Right cardiac atrium (tissue), 5 donors: ENCODE measurements around the gene C19orf47. TPM values are rescaled to one million over a fixed set of nuclear protein-coding genes. Genes with fewer than 3 reads are reported as not detected.

Experiments
- ATAC-seq, 2 donors: fragments of 200-7000 bp; cut with Tn5 transposase; one replicate each; pipeline versions ENCODE4 v1.8.0 to v1.9.1; 2020; ENCODE audit warnings: moderate library complexity in 2 of 2, mild to moderate bottlenecking in 1 of 2
- DNase-seq, 3 donors: peaks; one replicate each; pipeline ENCODE4 v3.0.0-alpha.2; 2020
- H3K27ac ChIP-seq: one replicate; pipeline ENCODE4 v1.5.1; 2013; ENCODE audit warnings: mild to moderate bottlenecking, low read length, control low read depth, moderate library complexity
- H3K27me3 ChIP-seq: one replicate; pipeline ENCODE4 v1.6.1; 2013; ENCODE audit not compliant: control insufficient read depth, insufficient read depth
- H3K4me1 ChIP-seq: one replicate; pipeline ENCODE4 v1.6.1; 2013; ENCODE audit warnings: low read length; ENCODE audit not compliant: control insufficient read depth, insufficient read depth
- H3K4me3 ChIP-seq: one replicate; pipeline ENCODE4 v1.5.1; 2013; ENCODE audit warnings: low read length, control low read depth
- H3K9me3 ChIP-seq: one replicate; pipeline ENCODE4 v1.6.1; 2013; ENCODE audit warnings: low read length; ENCODE audit not compliant: control insufficient read depth
- WGBS: extraction: QIAGEN DNeasy Blood & Tissue Kit; methylation state at CpG from one replicate; pipeline ENCODE4 v1.1.7; 2013; 5-methylcytosine and 5-hydroxymethylcytosine counted together
- intact Hi-C, 4 donors: fragments of 100-400 bp; cut with DNase I; formaldehyde crosslinking; loops; one replicate each; pipeline versions ENCODE4 v1.11.0 to v1.14.0; 2022 to 2023
- polyA plus RNA-seq: library from polyadenylated mRNA; stranded (reverse); fragments of 200-250 nt; gene quantifications from one replicate; pipeline ENCODE4 v1.2.3, GENCODE V29; 2013
- total RNA-seq, 4 donors: library from RNA; stranded (reverse); fragmentation: NEBNext Ultra II Directional; extraction: Animal tissue kit (Norgen Biotek cat#: 25700); gene quantifications; one replicate each; pipeline ENCODE4 v1.2.1, GENCODE V29; 2021
- donor health status: healthy with polysubstance abuse.
- donor health status: DM: no; HTN: yes; CAD: no.
- donor health status: DM: no; HTN: no; CAD: no.
- donor health status: DM: no; HTN: yes; CAD: no; lungs with severe emphysema.
- donor health status: DM: yes; HTN: yes; CAD: no.

Gene C19orf47
- total and polyA plus RNA-seq, 5 donors = 116 to 194 (median 158) TPM

DNA sequence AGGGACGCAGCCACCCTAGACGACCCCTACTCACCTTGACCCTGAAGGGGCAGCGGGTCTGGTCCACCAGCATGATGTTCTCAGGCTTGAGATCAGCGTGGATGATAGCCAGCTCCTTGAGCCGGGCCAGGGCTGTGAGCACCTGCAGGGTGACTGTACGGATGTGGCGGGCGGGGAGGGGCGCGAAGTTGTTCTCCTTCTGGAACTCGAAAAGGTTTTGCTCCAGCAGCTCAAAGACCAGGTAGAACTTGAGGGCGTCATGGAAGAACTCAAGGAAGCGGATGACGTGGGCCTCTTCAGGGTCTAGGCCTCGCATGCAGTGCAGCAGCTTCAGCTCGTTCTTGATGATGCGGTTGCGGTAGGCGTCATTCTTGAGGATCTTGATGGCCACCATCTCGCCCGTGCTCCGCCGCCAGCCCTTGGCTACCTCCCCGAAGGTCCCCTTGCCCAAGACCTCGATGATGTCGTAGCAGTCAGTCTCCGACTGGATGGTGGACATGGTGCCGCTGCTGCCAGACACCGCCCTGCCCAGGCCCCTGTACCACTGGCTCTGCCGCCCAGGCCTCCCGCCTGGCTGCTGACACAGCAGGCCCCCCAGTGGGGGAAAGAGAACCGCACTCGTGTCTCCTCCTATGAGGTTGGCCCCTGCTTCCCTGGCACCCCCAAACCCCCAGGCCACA, 41.3 kb upstream of the C19orf47 start:
- no peaks in the 10 kb centered on the region for H3K27me3 ChIP-seq
- H3K9me3 ChIP-seq = no peaks in the 10 kb centered on the region
- 95% methylated on average over 33 of the region's 33 CpGs for WGBS
- DNase-seq (peak in 1 of 3 donors; percentile 50), ATAC-seq (no peak)
- no peak overlapping the region for H3K4me3 ChIP-seq
- H3K4me1 ChIP-seq = no peaks in the 10 kb centered on the region
- H3K27ac ChIP-seq = no peak overlapping the region
- intact Hi-C loops = no loop called here

- no peak for ATAC-seq
- Histone ChIP-seq H3K4me1 (no peaks in the 10 kb centered on the region), H3K27me3 (no peaks in the 10 kb centered on the region), H3K9me3 (no peaks in the 10 kb centered on the region), H3K4me3 (no peak overlapping the region), H3K27ac (no peak overlapping the region)
- intact Hi-C loops = no loop called here
- 77% methylated on average over 3 of the region's 3 CpGs for WGBS
- DNase-seq = no peak
Observed at GRCh38 chr19:40388481-40388880, 40.3 kb upstream of the C19orf47 start.

DNA sequence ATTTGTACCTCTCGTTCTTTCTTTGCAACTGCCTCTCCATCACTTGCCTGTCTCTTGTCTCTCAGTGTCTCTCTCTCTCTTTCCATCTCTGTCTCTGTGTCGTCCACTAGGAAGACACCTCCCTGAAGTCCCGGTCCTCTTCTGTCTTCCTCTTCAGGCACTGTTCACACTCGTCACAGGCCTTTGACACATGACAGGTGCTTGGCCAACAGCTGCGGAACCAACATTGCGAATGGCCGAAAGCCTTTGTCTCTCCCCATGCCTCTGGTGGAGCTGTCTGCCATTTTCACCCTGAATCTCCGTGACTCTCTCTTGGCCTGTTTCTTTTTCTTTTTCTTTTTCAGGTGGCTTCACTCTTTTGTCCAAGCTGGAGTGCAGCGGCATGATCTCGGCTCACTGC, 39.0 kb upstream of the C19orf47 start:
- DNase-seq (no peak), ATAC-seq (no peak)
- H3K4me1 ChIP-seq = no peaks in the 10 kb centered on the region
- H3K27me3 ChIP-seq = no peaks in the 10 kb centered on the region
- 90% methylated on average over 10 of the region's 10 CpGs for WGBS
- H3K4me3 ChIP-seq = no peak overlapping the region
- no peak overlapping the region for H3K27ac ChIP-seq
- intact Hi-C loops = no loop called here
- no peaks in the 10 kb centered on the region for H3K9me3 ChIP-seq

- Histone ChIP-seq H3K4me1 (no peaks in the 10 kb centered on the region), H3K4me3 (no peak overlapping the region), H3K9me3 (no peaks in the 10 kb centered on the region), H3K27me3 (no peaks in the 10 kb centered on the region), H3K27ac (no peak overlapping the region)
- ATAC-seq (no peak), DNase-seq (peak in 1 of 3 donors; percentile 28)
- 85% methylated on average over 28 of the region's 28 CpGs for WGBS
- intact Hi-C loops = no loop called here
Observed at GRCh38 chr19:40383668-40384248, 35.6 kb upstream of the C19orf47 start.

DNA sequence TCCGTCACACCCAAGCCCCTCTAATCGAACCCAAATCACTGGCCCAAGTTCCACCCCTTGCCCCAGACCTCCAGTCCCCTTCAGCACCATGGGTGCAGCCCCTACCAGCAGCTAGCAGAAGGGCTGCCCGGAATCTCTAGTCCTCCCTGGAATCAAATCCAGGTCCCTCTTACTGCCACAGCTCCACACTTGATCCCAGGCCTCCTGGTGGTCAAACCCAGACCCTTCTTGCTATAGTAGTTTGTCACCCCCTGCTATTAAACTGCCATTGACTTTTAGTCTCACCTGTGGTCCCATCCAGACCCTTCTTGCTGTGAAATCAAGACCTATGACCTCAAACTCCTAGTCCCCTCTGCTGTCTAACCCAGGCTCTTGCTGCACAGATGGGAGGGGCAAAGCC, 33.1 kb upstream of the C19orf47 start:
- H3K4me1 ChIP-seq = no peaks in the 10 kb centered on the region
- H3K4me3 ChIP-seq = no peak overlapping the region
- 77% methylated on average over 3 of the region's 3 CpGs for WGBS

DNA sequence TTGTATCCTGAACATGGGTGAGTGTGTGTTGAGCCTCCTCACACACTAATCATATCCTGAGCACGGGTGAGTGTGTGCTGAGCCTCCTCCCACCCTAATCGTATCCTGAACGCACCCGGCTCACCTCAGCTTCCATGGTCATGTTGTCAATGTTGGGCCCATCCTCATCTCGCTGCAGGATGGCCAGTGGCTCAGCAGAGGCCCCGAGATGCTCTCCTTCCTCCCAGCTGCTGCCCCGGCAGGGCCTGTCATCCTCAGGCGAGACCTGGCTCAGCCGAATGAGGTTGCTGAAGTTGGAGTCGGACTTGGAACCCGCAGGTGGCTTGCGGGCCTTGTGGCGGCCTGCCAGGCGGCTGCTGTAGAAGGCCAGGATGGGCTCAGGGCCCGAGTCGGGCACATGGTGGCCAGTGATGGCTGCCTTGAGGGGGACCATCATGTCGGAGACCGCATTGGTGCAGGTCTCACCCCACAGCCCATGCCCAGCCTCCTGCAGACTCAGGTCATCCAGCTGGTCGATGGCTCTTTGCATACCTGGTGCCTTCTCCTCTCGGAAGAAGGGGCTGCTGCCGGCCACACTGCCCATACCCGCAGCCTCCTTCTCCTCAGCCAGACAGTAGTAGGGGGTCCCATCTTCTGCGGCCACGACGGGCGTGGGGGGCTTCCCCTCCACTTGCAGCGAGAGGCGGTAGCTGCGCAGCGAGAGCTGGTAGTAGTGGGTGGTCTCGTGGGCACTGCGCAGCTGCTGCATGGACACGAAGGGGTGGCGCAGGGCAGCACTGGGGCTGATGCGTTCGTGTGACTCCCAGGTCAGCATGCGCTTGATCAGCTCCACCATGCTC, 32.2 kb upstream of the C19orf47 start:
- H3K27ac ChIP-seq = no peak overlapping the region
- DNase-seq (no peak), ATAC-seq (no peak)
- H3K4me3 ChIP-seq = no peak overlapping the region
- 85% methylated on average over 37 of the region's 37 CpGs for WGBS
- no peaks in the 10 kb centered on the region for H3K4me1 ChIP-seq
- intact Hi-C loops = no loop called here
- H3K9me3 ChIP-seq = no peaks in the 10 kb centered on the region
- H3K27me3 ChIP-seq = no peaks in the 10 kb centered on the region

More for the DNA sequence above, 33.1 kb upstream of the C19orf47 start:
- Histone ChIP-seq H3K27ac (no peak overlapping the region), H3K27me3 (no peaks in the 10 kb centered on the region), H3K9me3 (no peaks in the 10 kb centered on the region)
- no peak for ATAC-seq
- intact Hi-C loops = no loop called here
- DNase-seq = no peak

- H3K9me3 ChIP-seq = no peaks in the 10 kb centered on the region
- 82% methylated on average over 11 of the region's 11 CpGs for WGBS
- H3K27ac ChIP-seq = no peak overlapping the region
- no peak overlapping the region for H3K4me3 ChIP-seq
- intact Hi-C loops = no loop called here
- H3K4me1 ChIP-seq = no peaks in the 10 kb centered on the region
- DNase-seq = no peak
- ATAC-seq = no peak
- no peaks in the 10 kb centered on the region for H3K27me3 ChIP-seq
Observed at GRCh38 chr19:40379446-40380198, 31.4 kb upstream of the C19orf47 start.

- Histone ChIP-seq H3K9me3 (no peaks in the 10 kb centered on the region), H3K4me3 (no peak overlapping the region), H3K27me3 (no peaks in the 10 kb centered on the region), H3K27ac (no peak overlapping the region), H3K4me1 (no peaks in the 10 kb centered on the region)
- no peak for DNase-seq
- intact Hi-C loops = no loop called here
- no peak for ATAC-seq
- WGBS = 88% methylated on average over 2 of the region's 2 CpGs
Observed at GRCh38 chr19:40378509-40378908, 30.3 kb upstream of the C19orf47 start.

GRCh38 chr19:40377876-40378385, 29.7 kb upstream of the C19orf47 start:
- DNase-seq (no peak), ATAC-seq (no peak)
- no peak overlapping the region for H3K27ac ChIP-seq
- intact Hi-C loops = no loop called here
- 91% methylated on average over 25 of the region's 25 CpGs for WGBS
- H3K27me3 ChIP-seq = no peaks in the 10 kb centered on the region
- H3K9me3 ChIP-seq = no peaks in the 10 kb centered on the region
- no peak overlapping the region for H3K4me3 ChIP-seq
- H3K4me1 ChIP-seq = no peaks in the 10 kb centered on the region

DNA sequence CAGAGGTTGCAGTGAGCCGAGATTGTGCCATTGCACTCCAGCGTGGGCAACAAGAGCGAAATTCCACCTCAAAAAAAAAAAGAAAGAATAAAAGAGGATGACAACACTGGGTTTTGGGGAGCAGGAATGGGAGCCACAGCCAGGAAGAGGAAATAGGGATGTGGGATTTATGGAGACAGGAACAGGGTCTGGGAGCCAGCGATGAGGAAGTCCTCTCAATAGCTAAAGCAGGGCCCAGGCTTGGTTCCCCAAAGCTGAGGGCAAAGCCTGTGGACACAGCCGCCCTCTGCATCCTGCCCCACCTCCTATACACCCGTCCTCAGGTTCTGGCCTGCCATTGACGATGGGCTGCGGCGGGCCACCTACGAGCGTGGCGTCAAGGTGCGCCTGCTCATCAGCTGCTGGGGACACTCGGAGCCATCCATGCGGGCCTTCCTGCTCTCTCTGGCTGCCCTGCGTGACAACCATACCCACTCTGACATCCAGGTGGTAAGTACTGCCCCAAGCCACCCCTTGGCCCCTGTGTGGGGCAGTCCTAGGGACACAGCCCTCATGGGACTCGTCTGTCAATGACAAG, 28.2 kb upstream of the C19orf47 start:
- H3K27me3 ChIP-seq = no peaks in the 10 kb centered on the region
- H3K4me3 ChIP-seq = no peak overlapping the region
- H3K27ac ChIP-seq = no peak overlapping the region
- intact Hi-C loops = no loop called here
- H3K9me3 ChIP-seq = no peaks in the 10 kb centered on the region
- ATAC-seq = peak in 1 of 2 donors; percentile 7
- 89% methylated on average over 17 of the region's 17 CpGs for WGBS
- no peak for DNase-seq
- H3K4me1 ChIP-seq = no peaks in the 10 kb centered on the region
